Nasal cavity respiratory epithelium epithelial cell of viscerocranial mucosa (primary cell): ENCODE measurements around the gene MICAL3. TPM values are rescaled to one million over a fixed set of nuclear protein-coding genes. Genes with fewer than 3 reads are reported as not detected.

Source experiments
- total RNA-seq: library from RNA; depleted of rRNA; stranded (reverse); fragments of >200 nt; gene quantifications from 2 replicates; pipeline ENCODE4 v1.2.3, GENCODE V29; 2014

MICAL3 gene, protein sequence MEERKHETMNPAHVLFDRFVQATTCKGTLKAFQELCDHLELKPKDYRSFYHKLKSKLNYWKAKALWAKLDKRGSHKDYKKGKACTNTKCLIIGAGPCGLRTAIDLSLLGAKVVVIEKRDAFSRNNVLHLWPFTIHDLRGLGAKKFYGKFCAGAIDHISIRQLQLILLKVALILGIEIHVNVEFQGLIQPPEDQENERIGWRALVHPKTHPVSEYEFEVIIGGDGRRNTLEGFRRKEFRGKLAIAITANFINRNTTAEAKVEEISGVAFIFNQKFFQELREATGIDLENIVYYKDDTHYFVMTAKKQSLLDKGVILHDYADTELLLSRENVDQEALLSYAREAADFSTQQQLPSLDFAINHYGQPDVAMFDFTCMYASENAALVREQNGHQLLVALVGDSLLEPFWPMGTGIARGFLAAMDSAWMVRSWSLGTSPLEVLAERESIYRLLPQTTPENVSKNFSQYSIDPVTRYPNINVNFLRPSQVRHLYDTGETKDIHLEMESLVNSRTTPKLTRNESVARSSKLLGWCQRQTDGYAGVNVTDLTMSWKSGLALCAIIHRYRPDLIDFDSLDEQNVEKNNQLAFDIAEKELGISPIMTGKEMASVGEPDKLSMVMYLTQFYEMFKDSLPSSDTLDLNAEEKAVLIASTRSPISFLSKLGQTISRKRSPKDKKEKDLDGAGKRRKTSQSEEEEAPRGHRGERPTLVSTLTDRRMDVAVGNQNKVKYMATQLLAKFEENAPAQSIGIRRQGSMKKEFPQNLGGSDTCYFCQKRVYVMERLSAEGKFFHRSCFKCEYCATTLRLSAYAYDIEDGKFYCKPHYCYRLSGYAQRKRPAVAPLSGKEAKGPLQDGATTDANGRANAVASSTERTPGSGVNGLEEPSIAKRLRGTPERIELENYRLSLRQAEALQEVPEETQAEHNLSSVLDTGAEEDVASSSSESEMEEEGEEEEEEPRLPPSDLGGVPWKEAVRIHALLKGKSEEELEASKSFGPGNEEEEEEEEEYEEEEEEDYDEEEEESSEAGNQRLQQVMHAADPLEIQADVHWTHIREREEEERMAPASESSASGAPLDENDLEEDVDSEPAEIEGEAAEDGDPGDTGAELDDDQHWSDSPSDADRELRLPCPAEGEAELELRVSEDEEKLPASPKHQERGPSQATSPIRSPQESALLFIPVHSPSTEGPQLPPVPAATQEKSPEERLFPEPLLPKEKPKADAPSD (N-terminal part only)
- total RNA-seq: 13.7 and 48.5 TPM in 2 replicates

DNA sequence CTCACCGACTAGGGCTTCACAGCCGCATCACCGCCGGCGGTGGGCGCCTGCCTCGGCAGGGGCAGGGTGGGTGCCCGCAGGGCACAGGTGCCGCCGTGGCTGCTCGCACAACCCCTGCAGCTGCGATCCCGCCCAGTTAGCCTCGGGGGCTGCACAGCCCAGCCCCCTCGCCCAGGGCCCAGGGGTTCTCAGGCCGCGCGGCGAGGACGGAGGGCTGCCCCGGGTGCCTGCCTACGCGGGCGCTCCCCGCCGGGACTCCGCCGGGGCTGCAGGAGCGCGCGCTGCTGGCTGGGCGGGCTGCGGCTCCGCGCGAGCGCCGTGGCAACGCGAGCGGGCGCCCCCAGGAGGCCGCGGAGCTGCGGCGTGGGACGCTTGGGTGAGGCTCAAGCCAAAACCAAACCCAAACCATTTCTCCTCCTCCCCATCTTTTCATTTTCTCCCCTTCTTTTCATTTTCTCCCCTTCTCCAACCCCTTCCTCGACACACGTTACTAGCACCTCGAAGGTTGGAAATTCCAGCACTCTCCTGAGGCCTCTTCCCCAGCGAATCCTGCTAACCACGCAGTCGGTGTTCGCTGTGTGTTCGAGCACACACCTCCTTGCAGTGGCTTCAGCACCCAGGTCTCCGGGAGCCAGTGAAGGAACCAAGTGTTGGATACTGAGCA, at the start of gene MICAL3:
TSS of gene MICAL3 (minus strand) at position 286 of the 664 bp plus-strand sequence. CDS start 117,749 bp downstream, outside the sequence.

DNA sequence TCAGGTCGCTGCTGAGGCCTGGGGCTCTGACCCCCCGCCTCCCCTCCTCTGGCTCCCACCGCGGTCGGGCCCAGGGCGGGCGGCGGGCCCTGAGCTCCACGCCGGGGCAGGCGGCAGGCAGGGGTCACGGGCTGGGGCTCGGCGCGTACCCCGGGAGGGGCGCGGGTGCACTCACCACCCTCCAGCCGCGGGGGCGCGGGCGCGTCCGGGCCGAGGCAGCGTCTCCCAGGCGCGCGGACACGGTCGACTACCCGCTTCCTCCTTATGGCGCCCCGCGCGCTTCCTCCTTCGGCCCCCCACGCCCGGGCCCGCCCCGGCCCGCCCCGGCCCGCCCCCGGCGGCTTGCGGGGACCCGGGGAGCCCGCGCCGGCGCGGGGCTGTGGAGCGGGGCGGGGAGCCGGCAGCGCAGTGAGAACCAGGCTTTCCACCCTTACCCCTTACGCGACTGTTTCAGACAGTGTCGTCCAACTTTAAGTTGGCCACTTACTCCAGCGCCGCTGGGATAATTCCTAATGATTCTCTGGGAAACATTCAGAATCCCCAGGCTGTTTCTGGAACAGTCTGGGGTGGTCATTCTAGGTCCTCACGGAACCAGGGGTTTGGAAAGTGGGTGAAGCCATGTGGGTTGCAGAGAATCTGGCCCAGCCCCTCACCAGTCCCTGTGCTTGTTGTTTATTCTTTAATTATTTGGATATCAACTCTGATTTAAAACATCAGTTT, 250.0 kb downstream of the MICAL3 start, which contains the start of gene BID:
TSS of gene BID (minus strand) at position 264 of the 720 bp plus-strand sequence. CDS start 24,353 bp downstream, outside the sequence.

Other genes with a start within 250 kb of the MICAL3 start
- 12.6 and 23.6 TPM in 2 replicates for gene PEX26, start 53.4 kb upstream of the MICAL3 start, total RNA-seq
- gene TUBA8, start 86.2 kb upstream of the MICAL3 start, total RNA-seq: under 0.01 and 0.21 TPM in 2 replicates
- gene USP18, start 125.6 kb upstream of the MICAL3 start, total RNA-seq: 3.4 and 4.8 TPM in 2 replicates